HUDEP-2 (cell line): Measurements from ENCODE around the gene FOXD4L6.
"Not testable (repeated sequence)": the region's sequence is repeated elsewhere in the genome, so short reads cannot be mapped to it uniquely, and the experiment has no call there.

Source experiments
- DNase-seq, 76 experiments: peaks; one replicate each; lab custom pipeline; 2025; ENCODE audit not compliant: unreplicated experiment in 76 of 76; lab: John Stamatoyannopoulos, UW

The FOXD4L6 gene

GRCh38 chr9:41128581-41128980 is at the start of gene FOXD4L6:
FOXD4L6 (minus strand) TSS chr9:41128681; CDS start chr9:41128383, 298 bp downstream.
- not testable (repeated sequence) for DNase-seq

- not testable (repeated sequence) for DNase-seq
These were observed 46.5 kb upstream of the FOXD4L6 start for GRCh38 chr9:41174994-41175393.

GRCh38 chr9:41150116-41150515 is 21.6 kb upstream of the FOXD4L6 start:
- DNase-seq = not testable (repeated sequence)

GRCh38 chr9:41141878-41142277 is 13.4 kb upstream of the FOXD4L6 start:
- not testable (repeated sequence) for DNase-seq

- DNase-seq = not testable (repeated sequence)
These were observed 1.6 kb downstream of the FOXD4L6 start for GRCh38 chr9:41126746-41127446.

GRCh38 chr9:41125936-41126335 is 2.5 kb downstream of the FOXD4L6 start:
- not testable (repeated sequence) for DNase-seq

GRCh38 chr9:41125109-41125658 is 3.3 kb downstream of the FOXD4L6 start:
- not testable (repeated sequence) for DNase-seq

- not testable (repeated sequence) for DNase-seq
These were observed 4.0 kb downstream of the FOXD4L6 start for GRCh38 chr9:41124250-41125108.

GRCh38 chr9:41123812-41124211 is 4.7 kb downstream of the FOXD4L6 start:
- not testable (repeated sequence) for DNase-seq

GRCh38 chr9:41123396-41123795 is 5.1 kb downstream of the FOXD4L6 start:
- DNase-seq = not testable (repeated sequence)

- not testable (repeated sequence) for DNase-seq
These were observed 7.8 kb downstream of the FOXD4L6 start for GRCh38 chr9:41120696-41121095.

- DNase-seq = not testable (repeated sequence)
These were observed 8.8 kb downstream of the FOXD4L6 start for GRCh38 chr9:41119719-41120118.

GRCh38 chr9:41119311-41119710 is 9.2 kb downstream of the FOXD4L6 start:
- DNase-seq = not testable (repeated sequence)

GRCh38 chr9:41113348-41113747 is 15.1 kb downstream of the FOXD4L6 start:
- not testable (repeated sequence) for DNase-seq

GRCh38 chr9:41111414-41111813 is 17.1 kb downstream of the FOXD4L6 start:
- not testable (repeated sequence) for DNase-seq

GRCh38 chr9:41110913-41111312 is 17.6 kb downstream of the FOXD4L6 start:
- not testable (repeated sequence) for DNase-seq

- not testable (repeated sequence) for DNase-seq
These were observed 19.2 kb downstream of the FOXD4L6 start for GRCh38 chr9:41109253-41109652.

- DNase-seq = not testable (repeated sequence)
These were observed 19.7 kb downstream of the FOXD4L6 start for GRCh38 chr9:41108816-41109215.

- not testable (repeated sequence) for DNase-seq
These were observed 21.9 kb downstream of the FOXD4L6 start for GRCh38 chr9:41106472-41107116.

- DNase-seq = not testable (repeated sequence)
These were observed 22.8 kb downstream of the FOXD4L6 start for GRCh38 chr9:41105557-41106253.
